HAP-1 (cell line): ENCODE results near the gene GTF2H1.

Source experiments
- DNase-seq, 2 experiments: peaks; one replicate each; pipeline ENCODE4 v3.0.0-alpha.2; 2016 to 2020; ENCODE audit warnings: low spot score in 2 of 2
- H3K27me3 ChIP-seq: fragments of 250-450 bp; sonication (Bioruptor Pico); 2 replicates; pipeline ENCODE4 v1.5.1; 2020; ENCODE audit warnings: low read depth, mild to moderate bottlenecking, moderate library complexity
- H3K36me3 ChIP-seq: fragments of 250-450 bp; sonication (Bioruptor Pico); replicated peaks from 2 replicates; pipeline ENCODE4 v1.5.1; 2020; ENCODE audit warnings: mild to moderate bottlenecking
- H3K4me1 ChIP-seq: fragments of 250-450 bp; sonication (Bioruptor Pico); 2 replicates; pipeline ENCODE4 v1.5.1; 2020; ENCODE audit warnings: mild to moderate bottlenecking
- H3K4me3 ChIP-seq: fragments of 250-450 bp; sonication (Bioruptor Pico); 2 replicates; pipeline ENCODE4 v1.5.1; 2020; ENCODE audit warnings: mild to moderate bottlenecking, moderate library complexity
- H3K9me3 ChIP-seq: fragments of 250-450 bp; sonication (Bioruptor Pico); 2 replicates; pipeline ENCODE4 v1.5.1; 2020; ENCODE audit warnings: mild to moderate bottlenecking, moderate library complexity
- in situ Hi-C: fragments of 300-500 bp; cut with MboI; formaldehyde crosslinking; loops from 3 replicates; pipeline ENCODE4 v1.14.3; 2020; ENCODE audit warnings: low sequenced_read_pairs, inconsistent platforms, mixed read lengths

Gene GTF2H1

GRCh38 chr11:18329196-18329870 lies 7.0 kb downstream of the GTF2H1 start:
- DNase-seq = no peak
- in situ Hi-C loops = no loop called here
- Histone ChIP-seq H3K36me3 (peaks cover 42% of the 10 kb centered on the region), H3K27me3 (no peaks in the 10 kb centered on the region), H3K9me3 (no peaks in the 10 kb centered on the region), H3K4me1 (peaks cover 17% of the 10 kb centered on the region), H3K4me3 (no peak overlapping the region)

- H3K36me3 ChIP-seq = peaks cover 44% of the 10 kb centered on the region
- H3K4me3 ChIP-seq = no peak overlapping the region
- H3K4me1 ChIP-seq = peaks cover 17% of the 10 kb centered on the region
- H3K27me3 ChIP-seq = no peaks in the 10 kb centered on the region
- in situ Hi-C loops = no loop called here
- no peak for DNase-seq
- no peaks in the 10 kb centered on the region for H3K9me3 ChIP-seq
Observed at GRCh38 chr11:18330921-18331320, 8.6 kb downstream of the GTF2H1 start.

GRCh38 chr11:18332302-18332701 lies 9.9 kb downstream of the GTF2H1 start:
- peaks cover 17% of the 10 kb centered on the region for H3K4me1 ChIP-seq
- no peaks in the 10 kb centered on the region for H3K27me3 ChIP-seq
- in situ Hi-C loops = no loop called here
- DNase-seq = no peak
- H3K9me3 ChIP-seq = no peaks in the 10 kb centered on the region
- peaks cover 43% of the 10 kb centered on the region for H3K36me3 ChIP-seq
- no peak overlapping the region for H3K4me3 ChIP-seq

- DNase-seq = no peak
- H3K27me3 ChIP-seq = no peaks in the 10 kb centered on the region
- peaks cover 17% of the 10 kb centered on the region for H3K4me1 ChIP-seq
- peaks cover 44% of the 10 kb centered on the region for H3K36me3 ChIP-seq
- no peak overlapping the region for H3K4me3 ChIP-seq
- no peaks in the 10 kb centered on the region for H3K9me3 ChIP-seq
- in situ Hi-C loops = no loop called here
Observed at GRCh38 chr11:18332891-18333290, 10.5 kb downstream of the GTF2H1 start.

GRCh38 chr11:18347471-18348125 lies 25.2 kb downstream of the GTF2H1 start:
- Histone ChIP-seq H3K36me3 (peaks cover 47% of the 10 kb centered on the region), H3K9me3 (no peaks in the 10 kb centered on the region), H3K4me1 (no peaks in the 10 kb centered on the region), H3K4me3 (no peak overlapping the region), H3K27me3 (no peaks in the 10 kb centered on the region)
- no peak for DNase-seq
- in situ Hi-C loops = no loop called here

- in situ Hi-C loops = no loop called here
- Histone ChIP-seq H3K27me3 (no peaks in the 10 kb centered on the region), H3K4me3 (no peak overlapping the region), H3K9me3 (no peaks in the 10 kb centered on the region), H3K36me3 (peaks cover 34% of the 10 kb centered on the region), H3K4me1 (no peaks in the 10 kb centered on the region)
- DNase-seq = no peak
Observed at GRCh38 chr11:18352581-18352980, 30.2 kb downstream of the GTF2H1 start.

GRCh38 chr11:18358646-18359045 lies 36.3 kb downstream of the GTF2H1 start:
- peaks cover 50% of the 10 kb centered on the region for H3K36me3 ChIP-seq
- no peak overlapping the region for H3K4me3 ChIP-seq
- in situ Hi-C loops = no loop called here
- H3K9me3 ChIP-seq = no peaks in the 10 kb centered on the region
- H3K4me1 ChIP-seq = no peaks in the 10 kb centered on the region
- DNase-seq = no peak
- H3K27me3 ChIP-seq = no peaks in the 10 kb centered on the region

GRCh38 chr11:18361154-18361553 lies 38.8 kb downstream of the GTF2H1 start:
- H3K9me3 ChIP-seq = no peaks in the 10 kb centered on the region
- in situ Hi-C loops = no loop called here
- no peak for DNase-seq
- no peak overlapping the region for H3K4me3 ChIP-seq
- H3K36me3 ChIP-seq = peaks cover 65% of the 10 kb centered on the region
- no peaks in the 10 kb centered on the region for H3K27me3 ChIP-seq
- H3K4me1 ChIP-seq = no peaks in the 10 kb centered on the region

- Histone ChIP-seq H3K9me3 (no peaks in the 10 kb centered on the region), H3K27me3 (no peaks in the 10 kb centered on the region), H3K36me3 (peaks cover 51% of the 10 kb centered on the region), H3K4me1 (peaks cover 5% of the 10 kb centered on the region), H3K4me3 (no peak overlapping the region)
- no peak for DNase-seq
- in situ Hi-C loops = no loop called here
Observed at GRCh38 chr11:18364495-18365073, 42.2 kb downstream of the GTF2H1 start.

GRCh38 chr11:18365741-18366140 lies 43.4 kb downstream of the GTF2H1 start:
- no peak overlapping the region for H3K4me3 ChIP-seq
- no peak for DNase-seq
- peaks cover 5% of the 10 kb centered on the region for H3K4me1 ChIP-seq
- H3K27me3 ChIP-seq = no peaks in the 10 kb centered on the region
- in situ Hi-C loops = no loop called here
- peaks cover 50% of the 10 kb centered on the region for H3K36me3 ChIP-seq
- H3K9me3 ChIP-seq = no peaks in the 10 kb centered on the region

- Histone ChIP-seq H3K36me3 (peaks cover 45% of the 10 kb centered on the region), H3K4me1 (peaks cover 5% of the 10 kb centered on the region), H3K4me3 (no peak overlapping the region), H3K9me3 (no peaks in the 10 kb centered on the region), H3K27me3 (no peaks in the 10 kb centered on the region)
- in situ Hi-C loops = no loop called here
- DNase-seq = no peak
Observed at GRCh38 chr11:18366286-18366685, 43.9 kb downstream of the GTF2H1 start.

- Histone ChIP-seq H3K4me3 (no peak overlapping the region), H3K4me1 (peaks cover 5% of the 10 kb centered on the region), H3K9me3 (no peaks in the 10 kb centered on the region), H3K27me3 (no peaks in the 10 kb centered on the region), H3K36me3 (peaks cover 36% of the 10 kb centered on the region)
- no peak for DNase-seq
- in situ Hi-C loops = no loop called here
Observed at GRCh38 chr11:18367431-18367830, 45.1 kb downstream of the GTF2H1 start.

- in situ Hi-C loops = no loop called here
- DNase-seq = no peak
Observed at GRCh38 chr11:18368221-18368620, 45.9 kb downstream of the GTF2H1 start.

GRCh38 chr11:18369398-18369797 lies 47.0 kb downstream of the GTF2H1 start:
- H3K27me3 ChIP-seq = no peaks in the 10 kb centered on the region
- in situ Hi-C loops = no loop called here
- H3K9me3 ChIP-seq = no peaks in the 10 kb centered on the region
- no peak overlapping the region for H3K4me3 ChIP-seq
- peaks cover 5% of the 10 kb centered on the region for H3K4me1 ChIP-seq
- no peak for DNase-seq
- peaks cover 22% of the 10 kb centered on the region for H3K36me3 ChIP-seq

More at GRCh38 chr11:18368221-18368620, 45.9 kb downstream of the GTF2H1 start:
- Histone ChIP-seq H3K9me3 (no peaks in the 10 kb centered on the region), H3K4me1 (peaks cover 5% of the 10 kb centered on the region), H3K4me3 (no peak overlapping the region), H3K27me3 (no peaks in the 10 kb centered on the region), H3K36me3 (peaks cover 32% of the 10 kb centered on the region)
